ENCODE data around the gene TRPM5. TPM values are rescaled to one million over a fixed set of nuclear protein-coding genes. Genes with fewer than 3 reads are reported as not detected.
"Not testable (repeated sequence)": the region's sequence is repeated elsewhere in the genome, so short reads cannot be mapped to it uniquely, and the experiment has no call there.

Gene TRPM5
- total RNA-seq, 1 donor from 2014 or later: not detected

GRCh38 chr11:2482745-2483144 lies 38.4 kb upstream of the TRPM5 start:
- TF ChIP-seq CTCF (IDR thresholded peaks at IDR 0.05): no peak
- intact Hi-C loops (cut with DNase I): no loop called here
- Histone ChIP-seq H3K36me3 (no peaks in the 10 kb centered on the region), H3K27me3 (no peaks in the 10 kb centered on the region), H3K4me3 (no peak overlapping the region), H3K27ac (no peak overlapping the region), H3K9me3 (peaks cover 0 to 11% of the 10 kb centered on the region in 2 donors), H3K4me1 (no peaks in the 10 kb centered on the region)
- no peak for DNase-seq (ENCODE audit: low spot score in 2 of 2)

GRCh38 chr11:2482204-2482603 lies 37.9 kb upstream of the TRPM5 start:
- Histone ChIP-seq H3K27ac (no peak overlapping the region), H3K27me3 (no peaks in the 10 kb centered on the region)

GRCh38 chr11:2481253-2481652 lies 36.9 kb upstream of the TRPM5 start:
- no peak for TF ChIP-seq CTCF (IDR thresholded peaks at IDR 0.05)
- H3K27me3 ChIP-seq: no peaks in the 10 kb centered on the region
- no peaks in the 10 kb centered on the region for H3K36me3 ChIP-seq
- intact Hi-C loops (cut with DNase I): no loop called here
- H3K27ac ChIP-seq: no peak overlapping the region
- H3K4me3 ChIP-seq: no peak overlapping the region
- no peak for DNase-seq (ENCODE audit: low spot score in 2 of 2)
- peaks cover 0 to 3% of the 10 kb centered on the region in 2 donors for H3K9me3 ChIP-seq
- no peaks in the 10 kb centered on the region for H3K4me1 ChIP-seq

More at GRCh38 chr11:2482204-2482603, 37.9 kb upstream of the TRPM5 start:
- Histone ChIP-seq H3K9me3 (peaks cover 0 to 5% of the 10 kb centered on the region in 2 donors), H3K4me3 (no peak overlapping the region), H3K4me1 (no peaks in the 10 kb centered on the region), H3K36me3 (no peaks in the 10 kb centered on the region)
- no peak for TF ChIP-seq CTCF (IDR thresholded peaks at IDR 0.05)
- DNase-seq (ENCODE audit: low spot score in 2 of 2): no peak
- intact Hi-C loops (cut with DNase I): no loop called here

GRCh38 chr11:2480874-2481220 lies 36.5 kb upstream of the TRPM5 start:
- no peak overlapping the region for H3K4me3 ChIP-seq
- no peak for DNase-seq (ENCODE audit: low spot score in 2 of 2)
- no peaks in the 10 kb centered on the region for H3K4me1 ChIP-seq
- no peaks in the 10 kb centered on the region for H3K36me3 ChIP-seq
- H3K27me3 ChIP-seq: no peaks in the 10 kb centered on the region
- H3K9me3 ChIP-seq: peaks cover 0 to 3% of the 10 kb centered on the region in 2 donors
- intact Hi-C loops (cut with DNase I): no loop called here
- no peak for TF ChIP-seq CTCF (IDR thresholded peaks at IDR 0.05)
- no peak overlapping the region for H3K27ac ChIP-seq

- H3K4me3 ChIP-seq; H3K4me1 ChIP-seq; H3K36me3 ChIP-seq; H3K27ac ChIP-seq; intact Hi-C loops (cut with DNase I); H3K9me3 ChIP-seq; H3K27me3 ChIP-seq; DNase-seq (ENCODE audit: low spot score in 2 of 2): not testable (repeated sequence)
Observed at GRCh38 chr11:2480067-2480873, 36.0 kb upstream of the TRPM5 start.

GRCh38 chr11:2477936-2478335 lies 33.6 kb upstream of the TRPM5 start:
- H3K9me3 ChIP-seq: no peaks in the 10 kb centered on the region
- no peak for DNase-seq (ENCODE audit: low spot score in 2 of 2)

More at GRCh38 chr11:2477936-2478335, 33.6 kb upstream of the TRPM5 start:
- H3K27ac ChIP-seq: no peak overlapping the region
- no peaks in the 10 kb centered on the region for H3K36me3 ChIP-seq
- TF ChIP-seq CTCF (IDR thresholded peaks at IDR 0.05): no peak
- no peaks in the 10 kb centered on the region for H3K4me1 ChIP-seq
- no peak overlapping the region for H3K4me3 ChIP-seq
- intact Hi-C loops (cut with DNase I): no loop called here
- no peaks in the 10 kb centered on the region for H3K27me3 ChIP-seq

Data from ascending aorta (tissue), 2 donors.